NCI-H345 (cell line): ENCODE results near the gene NCOA7.
"Not testable (repeated sequence)": the region's sequence is repeated elsewhere in the genome, so short reads cannot be mapped to it uniquely, and the experiment has no call there.

ENCODE experiments used
- DNase-seq: peaks from one replicate; lab custom pipeline; 2025; lab: John Stamatoyannopoulos, UW

NCOA7 gene

DNA sequence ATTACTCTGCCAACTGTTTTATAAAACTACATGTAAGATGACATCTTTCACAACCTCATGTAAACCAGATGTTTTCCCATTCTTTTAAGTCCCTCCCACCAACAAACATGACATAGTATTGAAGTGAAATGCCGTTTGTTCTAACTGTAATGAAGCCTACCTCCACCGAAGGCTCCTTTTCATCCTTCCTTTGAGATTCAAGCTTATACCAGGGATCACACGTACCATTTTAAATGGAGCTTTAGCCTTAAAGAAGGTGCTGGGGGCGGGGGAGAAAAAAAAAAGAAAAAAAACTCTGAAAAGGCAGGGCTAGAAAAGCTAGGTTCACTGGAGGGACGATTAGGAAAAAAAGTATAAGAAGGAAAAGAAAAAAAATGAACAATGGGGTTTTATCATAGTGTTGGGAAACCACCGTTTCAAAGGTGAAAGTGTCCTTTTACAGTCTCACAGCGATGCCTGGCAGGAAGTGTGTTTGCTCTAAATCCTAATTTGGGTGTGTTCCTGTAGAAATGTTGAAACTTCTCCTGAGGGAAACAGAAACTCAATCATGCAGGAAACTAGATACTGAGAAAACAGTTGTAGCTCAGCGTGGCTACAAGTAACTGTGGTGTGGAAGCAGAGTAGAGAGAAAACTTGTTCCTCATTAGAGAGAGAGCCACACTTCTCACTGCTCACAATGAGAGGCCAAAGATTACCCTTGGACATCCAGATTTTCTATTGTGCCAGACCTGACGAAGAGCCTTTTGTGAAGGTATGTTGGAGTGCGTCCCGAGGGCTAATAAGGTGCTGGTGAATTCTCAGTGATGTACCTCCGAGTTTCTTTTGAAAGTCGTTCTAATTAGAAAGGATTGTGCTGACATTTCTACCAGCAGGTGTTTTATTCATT is 128.2 kb downstream of the NCOA7 start:
- no peak for DNase-seq

DNA sequence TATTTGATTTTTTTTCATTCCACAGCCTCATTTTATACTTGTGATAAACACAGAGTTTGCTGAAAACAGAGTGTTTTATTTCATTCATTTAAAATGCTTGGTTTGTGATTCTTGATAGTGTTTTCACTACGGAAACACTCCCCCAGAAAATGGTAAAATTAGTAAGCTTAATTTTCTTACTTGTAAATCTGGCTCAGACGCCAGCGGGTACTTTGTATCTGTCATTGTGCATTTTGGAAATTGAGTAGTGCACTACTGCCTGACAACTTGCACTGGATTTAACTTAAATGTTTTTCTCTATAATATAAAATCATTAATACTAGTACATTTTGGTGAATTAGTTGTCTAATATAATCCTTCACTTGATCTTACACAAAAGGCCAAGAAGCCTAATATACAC is 128.9 kb downstream of the NCOA7 start:
- DNase-seq = no peak

DNA sequence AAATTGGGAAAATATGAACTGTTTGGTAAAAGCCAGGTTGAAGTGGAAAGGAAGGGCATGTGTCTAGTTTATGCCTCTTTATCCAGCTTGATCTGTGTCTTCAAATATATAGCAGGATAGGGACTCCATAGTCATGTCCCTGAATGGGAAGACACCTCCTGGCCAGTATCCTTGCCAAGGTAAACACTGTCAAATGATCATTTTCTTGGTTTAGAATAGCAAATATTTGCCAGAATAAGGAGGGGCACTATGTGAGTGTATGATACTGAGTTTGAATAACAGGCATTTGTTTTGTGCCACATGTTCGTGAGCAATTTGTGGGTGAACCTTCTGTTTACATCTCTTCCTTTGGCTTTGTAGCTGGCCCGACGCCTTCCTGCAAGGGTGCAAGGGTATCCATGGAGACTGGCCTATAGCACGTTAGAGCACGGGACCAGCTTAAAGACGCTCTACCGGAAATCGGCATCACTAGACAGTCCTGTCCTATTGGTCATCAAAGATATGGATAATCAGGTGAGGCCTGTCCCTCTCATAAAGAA is 131.6 kb downstream of the NCOA7 start:
- no peak for DNase-seq

DNA sequence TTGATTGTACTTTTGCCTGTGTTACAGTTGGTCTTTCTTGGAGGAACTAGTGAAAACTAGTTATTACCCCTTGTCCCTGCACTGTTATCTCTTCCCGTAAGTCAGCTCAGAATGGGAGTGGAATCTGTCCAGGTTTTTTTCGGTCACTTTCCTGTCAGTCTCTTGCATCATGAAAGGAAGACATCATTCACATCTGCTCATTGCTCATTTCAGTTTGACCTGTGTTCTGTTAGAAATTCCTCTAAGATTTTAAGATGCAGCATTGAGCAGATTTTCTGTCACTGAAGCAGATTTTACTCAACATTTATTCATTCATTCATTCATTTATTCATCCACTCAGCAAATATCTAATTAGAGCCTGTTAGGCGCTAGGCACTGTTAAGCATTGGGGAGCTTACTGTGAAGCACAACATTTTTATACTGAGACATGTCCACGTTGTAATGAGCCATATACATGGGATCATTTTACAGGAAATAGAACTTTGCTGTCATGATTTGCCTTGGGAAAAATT is 132.7 kb downstream of the NCOA7 start:
- no peak for DNase-seq

DNA sequence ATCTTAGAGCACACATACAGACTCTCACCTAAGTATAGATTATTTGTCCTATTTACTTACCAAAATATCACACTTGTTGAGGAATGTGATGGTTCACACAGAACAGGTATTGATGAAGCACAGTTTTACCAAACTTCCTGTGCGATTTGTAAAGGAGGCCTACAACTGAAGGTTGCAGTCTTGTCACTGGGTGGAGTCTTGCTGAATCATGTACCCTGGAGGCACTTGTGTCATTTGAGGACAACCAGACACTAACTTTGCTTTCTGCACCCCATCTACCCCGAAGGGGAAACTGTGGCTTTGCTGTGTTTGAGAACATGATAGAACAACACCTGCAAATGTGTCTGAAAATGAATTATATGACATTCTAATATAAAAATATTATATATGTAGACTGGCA is 133.4 kb downstream of the NCOA7 start:
- DNase-seq = no peak

DNA sequence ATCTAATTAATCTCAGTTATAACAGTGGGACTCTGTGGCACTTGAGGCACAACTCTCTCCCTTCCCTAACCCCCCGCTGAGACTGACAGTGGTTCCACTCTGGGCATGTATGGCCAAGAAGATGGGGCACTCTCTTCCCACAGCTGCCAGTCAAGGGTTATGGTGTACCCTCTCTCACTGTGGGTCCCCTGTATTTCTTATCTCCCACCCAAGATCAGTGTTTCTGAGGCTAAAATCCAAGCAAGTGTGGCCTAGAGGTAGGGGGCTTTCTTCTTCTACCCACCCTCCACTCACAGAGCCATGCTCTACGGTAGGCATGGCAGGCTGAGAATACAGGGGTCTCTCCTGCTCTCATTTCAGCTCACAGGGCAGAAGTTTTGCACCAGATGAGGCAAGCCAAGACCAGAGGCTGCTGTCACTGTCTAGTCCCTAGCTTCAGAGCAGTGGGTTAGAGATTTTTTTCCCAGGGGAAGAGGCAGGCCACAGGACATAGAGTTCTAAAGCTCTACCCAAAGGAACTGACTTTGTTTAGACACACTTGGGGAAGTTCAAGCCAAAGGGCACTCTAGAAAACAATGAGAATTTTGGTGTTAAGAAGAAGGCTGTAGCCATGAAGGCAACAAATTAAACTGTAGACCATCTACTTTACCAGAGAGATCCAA is 134.1 kb downstream of the NCOA7 start:
- DNase-seq = no peak

DNA sequence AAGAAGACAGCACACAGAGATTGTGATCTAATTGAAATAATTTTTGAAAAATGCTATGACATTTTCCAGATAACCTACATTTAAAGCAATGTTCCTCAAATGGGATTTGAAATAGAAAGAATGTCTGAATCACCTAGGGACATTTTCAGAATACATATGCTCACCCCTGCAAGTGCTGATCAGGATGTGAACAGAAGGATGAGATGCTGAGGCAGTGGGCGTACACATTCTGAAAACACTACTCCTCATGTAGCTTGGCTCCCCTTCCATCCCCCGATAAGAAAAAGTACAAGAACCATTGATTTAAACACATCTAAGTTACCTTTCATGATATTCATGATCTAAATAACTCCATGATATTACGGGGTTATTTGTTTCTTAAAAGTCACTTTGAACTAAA is 136.0 kb downstream of the NCOA7 start:
- no peak for DNase-seq

DNA sequence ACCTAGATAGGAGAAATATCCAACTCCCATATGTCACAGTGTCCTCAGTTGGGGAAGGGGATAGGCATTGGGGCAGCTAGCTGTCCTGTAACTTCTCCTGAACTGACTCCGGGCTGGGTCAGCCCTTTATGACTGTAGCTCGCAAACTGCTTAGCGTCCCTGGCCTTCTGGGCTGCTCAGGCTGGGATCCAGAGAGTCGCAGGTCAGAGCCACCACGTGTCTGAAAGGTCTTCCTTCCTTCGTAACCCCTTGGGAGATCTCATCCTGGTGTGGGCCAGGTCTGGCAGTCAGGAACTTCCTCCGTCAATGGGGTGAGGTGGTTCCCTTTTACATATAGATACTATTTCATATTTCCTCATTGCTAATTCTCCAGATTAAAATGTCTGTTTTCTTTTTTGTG is 137.0 kb downstream of the NCOA7 start:
- no peak for DNase-seq

DNA sequence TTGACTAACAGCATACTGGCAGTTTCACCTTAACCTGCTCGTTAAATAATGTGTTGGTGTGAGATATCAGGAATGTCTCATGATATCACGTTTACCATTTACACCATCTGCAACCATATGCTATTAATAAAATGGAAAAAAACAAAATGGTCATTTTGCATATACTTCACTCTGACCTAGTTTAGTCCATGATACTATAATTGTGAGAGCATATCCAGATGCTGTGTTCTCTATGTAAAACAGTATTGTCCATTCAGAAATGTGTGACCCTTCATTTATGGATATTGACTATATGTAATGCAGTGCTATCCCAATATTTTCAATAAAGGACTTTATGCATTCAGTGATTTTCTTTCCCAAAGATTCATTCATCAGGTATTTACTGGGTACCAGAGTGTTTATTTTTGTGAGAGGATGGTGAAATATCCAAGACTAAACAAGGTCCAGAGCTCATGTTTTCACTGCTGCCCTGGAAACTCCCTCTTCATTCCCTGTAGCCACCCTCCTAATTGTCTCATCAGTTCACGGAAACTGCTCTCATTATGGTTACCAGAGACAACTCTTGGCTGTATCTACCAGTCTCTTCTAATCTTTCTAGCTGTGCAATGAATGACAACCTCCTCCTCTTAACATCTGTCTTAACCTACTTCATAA is 140.1 kb downstream of the NCOA7 start:
- no peak for DNase-seq

DNA sequence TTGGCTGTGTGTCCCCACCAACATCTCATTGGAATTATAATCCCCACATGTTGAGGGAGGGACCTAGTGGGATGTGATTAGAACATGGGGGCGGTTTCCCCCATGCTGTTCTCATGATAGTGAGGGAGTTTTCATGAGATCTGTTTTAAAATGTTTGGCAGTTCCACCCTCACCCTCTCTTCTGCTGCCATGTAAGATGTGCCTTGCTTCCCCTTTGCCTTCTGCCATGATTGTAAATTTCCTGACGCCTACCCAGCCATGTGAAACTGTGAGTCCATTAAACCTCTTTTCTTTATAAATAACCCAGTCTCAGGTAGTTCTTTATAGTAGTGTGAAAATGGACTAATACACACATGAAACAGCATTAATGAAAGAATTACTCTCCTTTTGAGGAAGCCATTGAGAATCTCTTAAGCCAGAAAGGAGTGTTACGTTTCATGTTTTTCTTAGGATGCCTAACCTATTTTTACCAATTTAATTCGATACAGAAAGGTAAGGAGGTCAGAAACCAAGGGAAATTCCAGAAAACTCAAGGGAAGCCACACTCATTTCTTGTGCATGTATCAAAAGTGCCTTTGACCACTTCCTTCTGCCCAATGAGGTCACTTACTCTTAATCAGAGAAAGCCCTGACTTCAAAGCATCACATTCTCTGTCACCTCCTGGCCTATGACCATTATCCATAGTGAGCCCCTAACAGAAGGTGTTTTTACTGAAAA is 141.1 kb downstream of the NCOA7 start:
- no peak for DNase-seq

DNA sequence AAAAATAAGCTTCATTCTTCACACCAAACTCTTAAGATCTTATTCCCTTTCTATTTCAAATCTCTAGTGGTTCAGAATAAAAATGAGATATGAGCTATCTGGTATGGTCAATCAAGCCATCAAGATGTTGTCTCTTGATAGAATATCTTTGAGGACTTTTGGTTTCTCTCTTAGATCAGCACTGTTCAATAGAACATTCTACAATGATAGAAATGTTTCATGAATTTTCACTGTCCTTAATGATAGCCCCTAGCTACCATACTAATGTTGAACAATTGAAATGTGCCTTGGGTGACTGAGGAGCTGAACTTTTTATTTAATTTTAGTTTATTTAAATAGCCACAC is 141.7 kb downstream of the NCOA7 start:
- DNase-seq = no peak

DNA sequence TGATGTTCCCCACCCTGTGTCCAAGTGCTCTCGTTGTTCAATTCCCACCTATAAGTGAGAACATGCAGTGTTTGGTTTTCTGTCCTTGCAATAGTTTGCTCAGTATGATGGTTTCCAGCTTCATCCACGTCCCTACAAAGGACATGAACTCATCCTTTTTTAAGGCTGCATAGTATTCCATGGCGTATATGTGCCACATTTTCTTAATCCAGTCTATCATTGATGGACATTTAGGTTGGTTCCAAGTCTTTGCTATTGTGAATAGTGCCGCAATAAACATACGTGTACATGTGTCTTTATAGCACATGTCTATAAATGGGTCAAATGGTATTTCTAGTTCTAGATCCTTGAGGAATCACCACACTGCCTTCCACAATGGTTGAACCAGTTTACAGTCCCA is 144.8 kb downstream of the NCOA7 start:
- not testable (repeated sequence) for DNase-seq

DNA sequence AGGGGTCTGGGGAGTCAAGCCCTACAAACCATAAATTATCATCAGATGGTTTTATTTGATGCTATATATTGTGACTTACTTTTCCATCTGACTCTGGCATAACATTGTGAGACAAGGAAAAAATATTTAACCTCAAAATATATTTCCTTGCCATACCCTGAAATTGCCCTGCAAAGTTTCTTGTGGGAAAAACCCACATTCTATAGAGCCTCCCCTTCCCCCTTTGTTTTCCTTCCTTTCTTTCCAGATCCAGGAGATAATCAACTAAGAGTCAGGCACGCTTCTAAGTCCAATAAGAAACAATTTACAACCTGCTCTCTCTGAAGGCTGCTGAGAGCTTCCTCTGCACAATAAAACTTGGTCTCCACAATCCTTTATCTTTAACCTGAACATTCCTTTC is 148.3 kb downstream of the NCOA7 start:
- no peak for DNase-seq

DNA sequence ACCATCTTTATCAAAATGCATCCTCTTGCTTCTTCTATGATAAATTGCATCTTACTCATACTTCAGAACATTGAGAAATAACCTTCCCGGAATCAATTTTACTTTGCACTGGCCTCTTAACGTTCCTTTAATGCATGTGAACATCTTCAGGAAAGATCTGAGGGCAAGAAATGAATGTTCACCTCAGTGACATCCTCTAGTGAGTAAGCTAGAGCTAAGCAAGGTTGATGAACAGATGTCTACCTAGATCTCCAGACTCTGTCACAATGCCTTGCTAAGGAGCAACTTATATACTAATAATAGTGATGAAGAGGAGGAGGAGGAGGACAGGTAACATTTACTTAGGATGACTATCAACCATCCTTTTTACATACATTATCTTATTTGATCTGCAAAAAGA is 149.0 kb downstream of the NCOA7 start:
- DNase-seq = no peak

DNA sequence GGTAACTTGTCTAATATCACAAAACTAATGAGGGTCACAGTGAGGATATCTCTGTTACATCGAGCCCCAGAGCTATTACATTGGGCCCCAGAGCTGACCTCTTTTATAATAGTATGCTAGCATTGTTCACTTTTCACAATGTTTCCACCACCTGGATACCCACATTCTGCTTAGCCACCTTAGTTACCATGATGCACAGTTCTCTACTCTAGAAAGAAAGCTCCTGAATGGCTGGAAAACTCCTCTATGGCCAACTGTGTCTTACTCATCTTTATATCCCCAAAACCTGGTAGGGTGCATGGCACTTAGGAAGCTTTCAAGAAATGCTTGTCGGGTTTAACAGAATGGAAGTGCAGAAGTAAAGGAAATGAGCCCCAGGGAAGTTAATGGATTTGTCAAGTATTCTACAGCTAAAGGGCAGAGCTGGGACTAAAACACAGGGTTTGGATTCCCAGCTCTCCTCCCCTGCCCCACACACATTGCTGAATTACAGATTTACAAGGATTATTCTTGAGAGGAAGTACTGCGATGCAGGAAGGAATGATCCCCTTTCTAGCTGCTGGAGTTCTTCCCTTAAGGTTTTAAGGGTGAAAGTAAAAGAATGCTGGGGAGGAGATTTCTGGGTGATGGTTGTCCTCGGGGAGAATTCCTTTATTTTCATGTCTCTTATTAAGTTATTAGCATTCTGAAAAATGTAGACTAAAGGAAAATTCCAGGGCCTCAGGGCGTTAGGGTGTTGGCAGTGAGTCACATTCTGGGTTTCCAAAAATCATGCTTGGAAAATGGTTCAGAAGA is 149.7 kb downstream of the NCOA7 start:
- DNase-seq = no peak

DNA sequence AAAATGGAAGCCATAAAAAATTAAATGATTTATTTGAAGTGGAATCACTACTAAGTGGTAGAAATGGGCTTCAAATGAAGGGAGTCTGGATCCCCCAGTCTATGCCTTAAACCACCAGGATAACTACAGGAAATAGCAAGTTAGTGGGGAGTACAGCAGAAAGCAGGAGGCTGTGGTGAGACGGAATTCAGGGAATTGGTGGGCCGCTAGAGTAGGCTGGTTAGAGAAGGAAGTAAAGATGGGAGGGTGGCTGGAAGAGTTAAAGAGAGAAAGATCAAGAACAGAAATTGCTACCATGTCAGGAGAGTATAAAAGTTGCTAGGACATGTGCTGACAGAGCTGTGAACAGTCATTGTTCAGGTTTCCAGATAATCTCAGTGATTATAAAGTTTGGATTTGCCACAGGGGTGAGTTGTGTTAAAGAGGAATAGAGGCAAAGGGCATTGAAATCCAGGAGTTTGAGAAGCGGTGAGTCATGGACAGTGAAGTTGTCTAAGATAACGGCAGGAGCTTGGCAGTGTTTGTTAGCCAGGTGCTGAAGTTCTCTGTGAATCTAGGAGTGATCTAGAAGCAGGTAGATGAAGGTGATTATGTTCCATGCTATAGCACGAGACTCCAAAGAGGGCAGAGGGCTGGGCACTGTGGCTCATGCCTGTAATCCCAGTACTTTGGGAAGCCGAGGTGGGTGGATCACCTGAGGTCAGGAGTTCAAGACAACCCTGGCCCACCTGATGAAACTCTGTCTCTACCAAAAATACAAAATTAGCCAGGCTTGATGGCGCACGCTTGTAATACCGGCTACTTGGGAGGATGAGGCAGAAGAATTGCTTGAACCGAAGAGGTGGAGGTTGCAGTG is 152.1 kb downstream of the NCOA7 start:
- no peak for DNase-seq

DNA sequence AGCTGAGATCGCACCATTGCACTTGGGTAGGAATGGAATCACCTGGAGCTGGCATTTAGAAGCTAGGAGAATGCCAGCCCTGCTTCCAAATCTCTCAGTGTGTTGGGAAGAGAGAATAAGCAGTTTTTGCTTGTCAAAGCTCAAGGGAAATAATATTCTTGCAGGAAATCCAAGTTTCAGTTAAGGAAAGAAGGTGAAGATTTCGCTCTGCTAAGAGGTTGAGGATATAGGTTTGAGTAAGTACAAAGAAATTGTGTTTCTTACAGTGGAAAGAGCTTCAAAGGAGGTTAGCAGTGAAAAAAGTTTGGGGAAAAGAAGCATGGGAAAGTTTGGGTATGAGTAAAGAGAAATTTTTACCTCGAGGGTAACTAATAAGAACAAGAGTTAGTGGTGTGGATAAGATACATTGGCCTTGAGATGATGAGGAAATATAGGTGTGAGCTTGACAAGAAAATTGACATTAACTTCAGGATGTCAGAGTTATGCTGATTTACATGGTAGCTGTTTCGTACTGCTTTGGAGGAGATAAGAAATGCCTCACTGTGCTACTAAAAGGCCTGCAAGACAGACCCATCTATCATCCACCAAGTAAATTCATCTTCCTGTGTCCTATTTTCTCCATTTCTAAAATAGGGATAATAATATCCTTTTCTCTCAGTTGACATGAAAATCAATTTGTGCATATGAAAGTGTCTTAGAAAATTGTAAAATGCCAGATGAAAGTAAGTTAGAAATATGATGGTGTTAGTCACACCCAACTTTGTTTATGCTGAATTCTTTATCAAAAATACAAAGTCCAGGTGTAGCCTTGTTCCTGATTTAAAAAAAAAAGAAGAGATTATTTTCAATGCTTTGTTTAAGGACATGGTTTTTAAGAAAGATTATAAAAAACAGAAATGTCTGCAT is 153.0 kb downstream of the NCOA7 start:
- DNase-seq = no peak

DNA sequence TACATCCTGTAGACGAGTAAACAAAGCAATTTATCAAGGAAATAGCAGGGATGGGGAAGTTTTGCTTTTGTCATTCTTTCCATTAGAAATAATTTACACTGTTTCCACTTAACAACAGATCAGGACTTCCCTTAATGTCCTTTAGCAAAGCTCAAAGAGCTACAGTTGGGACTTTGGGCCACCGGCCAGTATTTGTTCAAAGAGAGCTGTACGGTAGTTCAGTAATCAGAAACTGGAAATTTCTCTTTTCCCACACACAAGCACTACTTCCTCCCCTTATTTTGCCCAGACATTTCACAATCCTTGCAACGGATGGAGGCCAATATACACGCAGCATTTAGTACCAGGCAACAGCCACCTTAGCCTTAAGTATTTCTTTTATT is 153.7 kb downstream of the NCOA7 start:
- DNase-seq = no peak

DNA sequence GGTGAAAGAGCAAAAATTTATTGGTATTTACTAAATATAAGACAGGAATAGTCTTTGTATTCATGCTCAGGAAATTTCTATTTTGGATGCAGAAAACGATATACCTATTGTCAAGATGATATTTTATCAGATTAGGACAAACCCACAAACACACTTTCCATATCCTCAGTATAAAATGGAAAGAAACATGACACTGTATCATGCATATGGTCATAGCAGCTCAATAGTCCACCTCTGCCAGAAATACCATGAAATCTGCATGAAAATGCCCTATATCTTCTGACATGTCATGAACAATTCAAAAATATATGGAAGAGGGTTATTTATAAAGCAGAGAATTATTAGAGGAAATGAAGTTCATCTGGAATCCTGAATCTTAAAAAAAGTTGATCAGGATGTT is 154.1 kb downstream of the NCOA7 start:
- DNase-seq = no peak
